Measurements from ENCODE around the gene PRKCH.

PRKCH gene

DNA sequence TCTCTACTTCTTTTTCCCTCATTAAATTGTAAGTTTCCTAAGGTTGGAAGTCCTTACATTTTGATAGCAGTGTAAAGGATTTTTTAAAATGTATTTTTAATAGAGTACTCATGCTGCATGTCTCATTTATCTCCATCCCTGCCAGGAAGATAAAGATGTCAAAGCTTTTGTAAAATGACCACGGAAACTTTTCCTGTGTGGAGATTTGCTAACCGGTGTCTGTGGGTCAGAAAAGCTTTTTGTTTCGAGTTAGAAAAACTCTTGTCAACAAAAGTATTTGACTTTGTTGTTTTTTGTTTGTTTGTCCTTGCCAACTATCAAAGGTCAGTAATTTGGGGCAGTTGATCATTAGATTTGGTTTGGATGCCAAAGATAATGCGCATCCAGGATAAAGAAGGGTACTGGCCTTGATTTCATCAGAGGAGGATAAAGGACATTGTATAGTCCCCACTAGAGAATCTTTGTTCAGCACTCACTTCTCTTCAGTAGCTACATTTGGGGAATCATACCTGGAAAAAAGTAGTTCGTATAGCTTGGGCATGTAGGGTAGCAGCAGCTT lies 217.2 kb downstream of the PRKCH start:
- Histone ChIP-seq H3K9me3 (replicated peaks in 1 of 2; ENCODE audit: control insufficient read depth in 2 of 2, insufficient read depth in 1 of 2, low read depth in 1 of 2, low read length in 2 of 2) (no peaks in the 10 kb centered on the region), H2BK12ac (ENCODE audit: low read length) (no peak overlapping the region), H2BK120ac (ENCODE audit: low read depth, low read length) (no peak overlapping the region), H3K4me2 (ENCODE audit: insufficient read depth, low read length, poor library complexity, severe bottlenecking) (no peak overlapping the region), H3K23ac (ENCODE audit: low read depth, low read length, poor library complexity) (no peak overlapping the region), H3K27me3 (ENCODE audit: control insufficient read depth in 3 of 3, insufficient read depth in 3 of 3, low read depth in 1 of 3, low read length in 3 of 3) (peaks cover 0 to 5% (median 0%) of the 10 kb centered on the region in 3 experiments), H4K8ac (ENCODE audit: low read depth, low read length) (no peak overlapping the region), H2AK5ac (ENCODE audit: low read depth, low read length) (no peak overlapping the region), H3K18ac (ENCODE audit: low read length) (no peak overlapping the region), H3K4ac (ENCODE audit: low read length) (no peak overlapping the region), H3K4me1 (ENCODE audit: control insufficient read depth in 2 of 2, insufficient read depth in 1 of 2, low read depth in 1 of 2, low read length in 2 of 2) (peaks cover 9 to 14% of the 10 kb centered on the region in 2 donors), H3K4me3 (ENCODE audit: low read length in 2 of 2) (no peak overlapping the region), H3K14ac (ENCODE audit: low read length) (no peak overlapping the region), H2BK5ac (ENCODE audit: low read length) (no peak overlapping the region), H3K27ac (replicated peaks; ENCODE audit: low read length) (no peak overlapping the region), H3K79me1 (ENCODE audit: low read depth, low read length) (no peaks in the 10 kb centered on the region), H2BK15ac (ENCODE audit: low read length) (no peak overlapping the region), H2AFZ (ENCODE audit: low read length) (no peak overlapping the region), H3K9ac (ENCODE audit: low read depth, low read length, poor library complexity) (no peak overlapping the region), H4K91ac (ENCODE audit: low read depth, low read length, poor library complexity) (no peak overlapping the region), H3K36me3 (replicated peaks in 1 of 2; ENCODE audit: control insufficient read depth in 2 of 2, insufficient read depth in 2 of 2, low read length in 2 of 2) (no peaks in the 10 kb centered on the region)
- WGBS, 2 donors (ENCODE audit: extremely low coverage in 2 of 2, insufficient read length in 2 of 2, insufficient replicate concordance in 1 of 2), result no CpG with 5 or more reads among the region's 5 CpGs
- no peak for DNase-seq (ENCODE audit: low spot score)

DNA sequence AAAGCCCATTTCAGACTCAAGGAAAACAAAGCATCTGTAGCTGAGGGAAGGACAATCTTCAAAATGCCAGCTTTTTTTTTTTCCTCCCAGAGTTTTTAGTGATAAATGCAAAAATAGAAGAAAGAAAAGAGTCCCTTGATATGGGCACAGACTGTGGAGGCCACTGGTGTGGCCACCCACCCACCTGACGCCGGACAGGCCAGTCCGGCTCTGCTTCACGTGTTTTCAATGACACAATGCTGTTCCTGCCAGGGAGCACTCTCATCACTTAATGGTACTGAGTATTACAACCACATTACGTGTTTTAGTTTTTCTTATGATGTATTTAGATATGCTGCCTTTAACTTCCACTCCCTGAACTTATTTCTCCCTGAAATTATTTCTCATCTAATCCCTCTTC lies 218.3 kb downstream of the PRKCH start:
- Histone ChIP-seq H3K9me3 (replicated peaks in 1 of 2; ENCODE audit: control insufficient read depth in 2 of 2, insufficient read depth in 1 of 2, low read depth in 1 of 2, low read length in 2 of 2) (no peaks in the 10 kb centered on the region), H2AK5ac (ENCODE audit: low read depth, low read length) (no peak overlapping the region), H3K4ac (ENCODE audit: low read length) (no peak overlapping the region), H4K91ac (ENCODE audit: low read depth, low read length, poor library complexity) (no peak overlapping the region), H2BK120ac (ENCODE audit: low read depth, low read length) (no peak overlapping the region), H3K23ac (ENCODE audit: low read depth, low read length, poor library complexity) (no peak overlapping the region), H2AFZ (ENCODE audit: low read length) (no peak overlapping the region), H3K4me3 (ENCODE audit: low read length in 2 of 2) (no peak overlapping the region), H3K4me2 (ENCODE audit: insufficient read depth, low read length, poor library complexity, severe bottlenecking) (no peak overlapping the region), H2BK5ac (ENCODE audit: low read length) (no peak overlapping the region), H2BK15ac (ENCODE audit: low read length) (no peak overlapping the region), H3K14ac (ENCODE audit: low read length) (no peak overlapping the region), H2BK12ac (ENCODE audit: low read length) (no peak overlapping the region), H3K79me1 (ENCODE audit: low read depth, low read length) (no peaks in the 10 kb centered on the region), H3K27me3 (ENCODE audit: control insufficient read depth in 3 of 3, insufficient read depth in 3 of 3, low read depth in 1 of 3, low read length in 3 of 3) (peaks cover 0 to 5% (median 0%) of the 10 kb centered on the region in 3 experiments), H3K27ac (replicated peaks; ENCODE audit: low read length) (no peak overlapping the region), H4K8ac (ENCODE audit: low read depth, low read length) (no peak overlapping the region), H3K36me3 (replicated peaks in 1 of 2; ENCODE audit: control insufficient read depth in 2 of 2, insufficient read depth in 2 of 2, low read length in 2 of 2) (no peaks in the 10 kb centered on the region), H3K9ac (ENCODE audit: low read depth, low read length, poor library complexity) (no peak overlapping the region), H3K4me1 (ENCODE audit: control insufficient read depth in 2 of 2, insufficient read depth in 1 of 2, low read depth in 1 of 2, low read length in 2 of 2) (peaks cover 9 to 16% of the 10 kb centered on the region in 2 donors), H3K18ac (ENCODE audit: low read length) (no peak overlapping the region)
- no CpG with 5 or more reads among the region's 5 CpGs for WGBS, 2 donors (ENCODE audit: extremely low coverage in 2 of 2, insufficient read length in 2 of 2, insufficient replicate concordance in 1 of 2)
- DNase-seq (ENCODE audit: low spot score), result no peak

DNA sequence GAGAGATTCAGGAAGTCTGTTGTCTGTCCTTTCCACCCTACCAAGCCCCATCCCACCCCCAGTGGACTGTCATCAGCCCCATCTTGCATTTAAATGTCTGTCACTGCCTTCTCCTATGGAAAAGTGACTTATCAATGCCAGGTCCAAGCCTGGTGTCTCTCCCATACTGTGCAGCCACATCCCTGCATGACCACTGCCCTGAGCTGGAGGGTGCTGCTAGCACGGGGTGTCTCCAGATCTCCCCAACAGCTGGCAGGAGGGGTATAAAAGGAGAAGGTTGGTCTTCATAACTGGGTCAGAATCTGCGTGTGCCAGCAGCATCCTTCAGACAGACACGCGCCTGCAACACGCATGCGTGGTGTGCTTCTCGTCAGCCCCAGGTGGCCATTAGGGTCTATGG lies 219.6 kb downstream of the PRKCH start:
- no peak overlapping the region for H4K91ac ChIP-seq (ENCODE audit: low read depth, low read length, poor library complexity)
- no CpG with 5 or more reads among the region's 7 CpGs for WGBS, 2 donors (ENCODE audit: extremely low coverage in 2 of 2, insufficient read length in 2 of 2, insufficient replicate concordance in 1 of 2)
- H3K18ac ChIP-seq (ENCODE audit: low read length), result peak overlapping the region; percentile 53
- no peaks in the 10 kb centered on the region for H3K36me3 ChIP-seq (replicated peaks in 1 of 2; ENCODE audit: control insufficient read depth in 2 of 2, insufficient read depth in 2 of 2, low read length in 2 of 2)
- no peaks in the 10 kb centered on the region for H3K79me1 ChIP-seq (ENCODE audit: low read depth, low read length)
- no peak overlapping the region for H2BK120ac ChIP-seq (ENCODE audit: low read depth, low read length)
- H3K4me3 ChIP-seq (ENCODE audit: low read length in 2 of 2), result no peak overlapping the region
- no peaks in the 10 kb centered on the region for H3K9me3 ChIP-seq (replicated peaks in 1 of 2; ENCODE audit: control insufficient read depth in 2 of 2, insufficient read depth in 1 of 2, low read depth in 1 of 2, low read length in 2 of 2)
- peaks cover 0 to 5% (median 0%) of the 10 kb centered on the region in 3 experiments for H3K27me3 ChIP-seq (ENCODE audit: control insufficient read depth in 3 of 3, insufficient read depth in 3 of 3, low read depth in 1 of 3, low read length in 3 of 3)
- no peak for DNase-seq (ENCODE audit: low spot score)
- H3K4ac ChIP-seq (ENCODE audit: low read length), result no peak overlapping the region
- H2BK12ac ChIP-seq (ENCODE audit: low read length), result peak overlapping the region; percentile 35
- no peak overlapping the region for H2AFZ ChIP-seq (ENCODE audit: low read length)
- peak overlapping the region; percentile 80 for H2BK15ac ChIP-seq (ENCODE audit: low read length)
- H3K9ac ChIP-seq (ENCODE audit: low read depth, low read length, poor library complexity), result peak overlapping the region; percentile 7
- H3K4me2 ChIP-seq (ENCODE audit: insufficient read depth, low read length, poor library complexity, severe bottlenecking), result no peak overlapping the region
- no peak overlapping the region for H3K14ac ChIP-seq (ENCODE audit: low read length)
- H2BK5ac ChIP-seq (ENCODE audit: low read length), result no peak overlapping the region
- H4K8ac ChIP-seq (ENCODE audit: low read depth, low read length), result no peak overlapping the region
- no peak overlapping the region for H3K27ac ChIP-seq (replicated peaks; ENCODE audit: low read length)
- peaks cover 9 to 17% of the 10 kb centered on the region in 2 donors for H3K4me1 ChIP-seq (ENCODE audit: control insufficient read depth in 2 of 2, insufficient read depth in 1 of 2, low read depth in 1 of 2, low read length in 2 of 2)
- H3K23ac ChIP-seq (ENCODE audit: low read depth, low read length, poor library complexity), result peak overlapping the region; percentile 66
- peak overlapping the region; percentile 66 for H2AK5ac ChIP-seq (ENCODE audit: low read depth, low read length)

DNA sequence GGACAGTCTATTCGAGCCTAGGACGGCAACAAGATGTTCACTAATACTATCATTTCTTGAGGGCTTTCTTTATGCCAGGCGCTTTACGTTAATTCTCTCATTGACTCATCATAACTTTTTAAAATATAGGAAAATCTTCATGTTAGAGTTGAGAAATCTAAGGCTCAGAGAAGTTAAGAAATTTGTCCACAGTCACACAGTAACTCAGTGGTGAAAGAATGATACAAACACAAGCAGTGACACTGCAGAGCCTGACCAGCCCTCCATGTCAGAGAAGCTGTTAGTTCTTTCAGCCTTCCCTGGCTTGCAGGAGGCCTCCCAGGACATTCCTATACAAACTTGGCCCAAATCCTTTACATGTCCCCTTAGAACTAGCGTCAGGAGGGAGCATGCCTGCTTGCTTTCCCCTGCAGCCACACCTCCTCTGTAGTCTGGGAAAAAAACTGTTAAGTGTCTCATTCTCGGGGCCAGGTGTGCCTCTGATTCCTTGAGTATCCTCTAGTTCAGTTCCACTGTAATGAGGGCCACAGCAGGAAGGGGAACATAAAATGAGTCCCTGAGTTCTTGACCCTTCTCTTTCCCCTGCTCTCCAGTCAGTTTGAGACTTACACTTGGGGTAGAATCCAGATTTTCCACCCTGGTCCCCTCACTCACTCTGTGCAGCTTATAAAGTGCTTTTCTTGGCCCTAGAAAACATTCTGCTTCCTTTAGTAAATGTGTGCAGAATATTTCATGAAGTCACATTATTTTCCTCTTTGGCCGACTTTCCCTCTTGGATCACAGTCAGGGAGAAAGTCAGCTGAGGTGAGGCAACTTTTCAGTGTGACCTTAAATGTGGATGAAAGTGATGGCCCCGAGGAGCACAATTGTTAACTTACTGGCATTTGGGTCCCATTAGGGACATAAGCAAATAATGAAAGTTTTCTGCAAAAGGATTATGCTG lies 221.7 kb downstream of the PRKCH start:
- no CpG with 5 or more reads among the region's 8 CpGs for WGBS, 2 donors (ENCODE audit: extremely low coverage in 2 of 2, insufficient read length in 2 of 2, insufficient replicate concordance in 1 of 2)
- no peak overlapping the region for H3K9ac ChIP-seq (ENCODE audit: low read depth, low read length, poor library complexity)
- DNase-seq (ENCODE audit: low spot score), result no peak
- H2BK120ac ChIP-seq (ENCODE audit: low read depth, low read length), result no peak overlapping the region
- no peaks in the 10 kb centered on the region for H3K79me1 ChIP-seq (ENCODE audit: low read depth, low read length)
- peaks cover 0 to 1% (median 0%) of the 10 kb centered on the region in 3 experiments for H3K27me3 ChIP-seq (ENCODE audit: control insufficient read depth in 3 of 3, insufficient read depth in 3 of 3, low read depth in 1 of 3, low read length in 3 of 3)
- no peak overlapping the region for H2BK12ac ChIP-seq (ENCODE audit: low read length)
- no peak overlapping the region for H2BK5ac ChIP-seq (ENCODE audit: low read length)
- H2AK5ac ChIP-seq (ENCODE audit: low read depth, low read length), result no peak overlapping the region
- H4K8ac ChIP-seq (ENCODE audit: low read depth, low read length), result no peak overlapping the region
- no peak overlapping the region for H3K27ac ChIP-seq (replicated peaks; ENCODE audit: low read length)
- no peak overlapping the region for H3K14ac ChIP-seq (ENCODE audit: low read length)
- no peak overlapping the region for H3K4me3 ChIP-seq (ENCODE audit: low read length in 2 of 2)
- no peak overlapping the region for H2BK15ac ChIP-seq (ENCODE audit: low read length)
- no peak overlapping the region for H4K91ac ChIP-seq (ENCODE audit: low read depth, low read length, poor library complexity)
- H3K4me2 ChIP-seq (ENCODE audit: insufficient read depth, low read length, poor library complexity, severe bottlenecking), result no peak overlapping the region
- no peaks in the 10 kb centered on the region for H3K36me3 ChIP-seq (replicated peaks in 1 of 2; ENCODE audit: control insufficient read depth in 2 of 2, insufficient read depth in 2 of 2, low read length in 2 of 2)
- no peak overlapping the region for H2AFZ ChIP-seq (ENCODE audit: low read length)
- no peak overlapping the region for H3K4ac ChIP-seq (ENCODE audit: low read length)
- H3K18ac ChIP-seq (ENCODE audit: low read length), result no peak overlapping the region
- peaks cover 0 to 12% of the 10 kb centered on the region in 2 donors for H3K4me1 ChIP-seq (ENCODE audit: control insufficient read depth in 2 of 2, insufficient read depth in 1 of 2, low read depth in 1 of 2, low read length in 2 of 2)
- H3K9me3 ChIP-seq (replicated peaks in 1 of 2; ENCODE audit: control insufficient read depth in 2 of 2, insufficient read depth in 1 of 2, low read depth in 1 of 2, low read length in 2 of 2), result no peaks in the 10 kb centered on the region
- no peak overlapping the region for H3K23ac ChIP-seq (ENCODE audit: low read depth, low read length, poor library complexity)

Data from neuronal stem cell (in vitro differentiated cells).